Stimulated activated CD4-positive, alpha-beta T cell treated with anti-CD3 and anti-CD28 coated beads, Interleukin-12 subunit alpha, Interleukin-12 subunit beta, amount 100 ng/mL, for 4 hours (primary cell): ENCODE data around the gene CTXND1.
"Not testable (repeated sequence)": the region's sequence is repeated elsewhere in the genome, so short reads cannot be mapped to it uniquely, and the experiment has no call there.

Experiments used
- DNase-seq: peaks from one replicate; pipeline ENCODE4 v3.0.0-alpha.2; 2020

CTXND1 gene

DNA sequence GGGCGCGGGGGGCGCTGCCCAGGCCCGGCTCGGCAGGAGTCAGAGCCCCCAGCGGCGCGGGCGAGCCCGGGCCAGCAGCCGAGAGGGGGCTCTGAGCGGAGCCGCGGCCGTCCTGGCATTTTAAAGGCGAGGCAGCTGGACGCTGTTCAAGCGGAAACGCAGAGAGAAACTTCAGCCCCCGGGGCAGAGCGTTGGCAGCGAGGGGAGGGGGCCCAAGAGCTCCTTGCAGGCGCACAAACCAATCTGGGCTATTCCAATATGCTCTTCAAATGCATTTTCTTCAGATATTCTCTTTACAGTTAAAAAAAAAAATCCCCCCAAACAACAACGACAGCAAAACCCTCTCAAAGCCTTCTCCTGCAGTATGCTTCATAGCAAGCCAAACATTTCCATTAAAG, at the start of gene CTXND1:
CTXND1 (minus strand) TSS at position 93 of the 398 bp plus-strand sequence. CDS start 50,264 bp downstream, outside the sequence.
- no peak for DNase-seq

DNA sequence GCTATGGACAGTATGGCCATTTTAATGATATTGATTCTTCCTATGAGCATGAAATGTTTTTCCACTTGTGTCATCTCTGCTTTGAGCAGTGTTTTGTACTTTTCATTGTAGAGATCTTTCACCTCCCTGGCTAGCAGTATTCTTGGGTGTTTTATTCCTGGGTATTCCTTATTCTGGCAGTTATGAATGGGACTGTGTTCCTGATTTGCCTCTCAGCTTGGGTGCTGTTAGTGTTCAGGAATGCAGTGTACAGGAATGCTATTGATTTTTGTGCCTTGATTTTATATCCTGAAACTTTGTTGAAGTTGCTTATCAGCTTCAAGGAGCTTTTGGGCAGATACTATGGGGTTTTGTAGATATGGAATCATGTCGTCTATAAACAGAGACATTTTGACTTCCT, 49.5 kb upstream of the CTXND1 start:
- DNase-seq, result no peak

- DNase-seq, result not testable (repeated sequence)
Measured at GRCh38 chr15:80295777-80296176, 43.8 kb upstream of the CTXND1 start.

GRCh38 chr15:80292079-80292478, 40.1 kb upstream of the CTXND1 start:
- DNase-seq, result no peak

- not testable (repeated sequence) for DNase-seq
Measured at GRCh38 chr15:80290891-80291290, 38.9 kb upstream of the CTXND1 start.

- DNase-seq, result no peak
Measured at GRCh38 chr15:80289528-80290495, 37.8 kb upstream of the CTXND1 start.

- DNase-seq, result no peak
Measured at GRCh38 chr15:80288131-80288530, 36.1 kb upstream of the CTXND1 start.

GRCh38 chr15:80286055-80286454, 34.0 kb upstream of the CTXND1 start:
- no peak for DNase-seq

DNA sequence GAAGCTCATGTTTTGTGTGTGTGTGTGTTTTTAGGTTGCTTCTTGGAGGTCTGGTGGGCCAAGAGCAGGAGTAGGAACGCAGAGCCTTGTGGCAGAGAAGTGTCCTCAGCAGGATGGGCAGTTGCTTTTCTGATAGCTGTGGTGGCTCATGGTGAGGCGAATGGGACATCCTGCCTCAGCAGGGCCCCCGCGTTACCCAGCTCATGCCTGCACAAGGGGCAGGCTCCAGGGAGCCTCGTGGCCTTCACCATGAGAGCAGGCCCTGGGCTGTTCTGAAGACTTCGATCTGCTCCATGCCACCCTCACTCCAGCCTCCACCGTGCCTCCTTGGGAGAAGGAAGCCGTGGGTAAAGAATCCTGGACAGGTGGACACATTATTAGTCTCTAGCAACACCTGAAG, 33.4 kb upstream of the CTXND1 start:
- no peak for DNase-seq

- no peak for DNase-seq
Measured at GRCh38 chr15:80283531-80283930, 31.5 kb upstream of the CTXND1 start.

DNA sequence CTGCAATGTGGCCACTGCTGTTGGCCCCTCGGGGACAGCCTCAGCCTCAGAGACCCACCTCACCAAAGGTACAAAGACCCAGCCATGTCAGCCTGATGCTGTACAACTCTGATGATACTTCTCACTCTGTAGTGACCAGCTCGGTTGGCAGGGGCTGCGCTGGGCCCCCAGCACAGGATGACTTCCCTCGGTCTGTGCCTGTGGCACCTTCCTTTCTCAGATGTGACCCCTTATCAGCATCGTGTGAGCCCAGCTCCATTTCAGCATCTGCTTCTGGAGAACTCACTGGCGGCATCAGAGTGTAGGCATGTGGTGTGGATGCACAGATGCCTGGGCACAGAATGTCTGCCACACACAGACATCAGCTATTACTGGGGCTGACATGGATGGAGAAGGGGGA, 25.1 kb upstream of the CTXND1 start:
- no peak for DNase-seq

DNA sequence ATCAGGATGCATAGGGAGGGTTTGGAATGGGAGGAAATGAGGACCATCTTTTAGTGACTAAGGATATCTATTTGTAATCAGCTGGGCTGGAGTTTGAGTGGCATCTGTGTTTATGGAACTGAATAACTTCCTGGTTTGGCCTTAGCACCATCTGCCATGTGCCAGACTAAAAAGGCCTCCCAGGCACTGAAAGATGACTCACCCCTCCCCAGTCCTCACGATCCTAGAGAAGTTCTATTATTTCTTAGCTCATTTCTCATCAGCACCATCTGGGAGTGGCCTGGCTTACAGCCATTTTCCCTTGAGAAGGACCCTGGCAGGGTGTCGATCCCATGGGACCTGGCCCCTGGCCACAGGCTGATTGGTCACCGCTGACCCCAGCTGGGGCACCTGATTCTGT, 23.9 kb upstream of the CTXND1 start:
- DNase-seq, result no peak

- no peak for DNase-seq
Measured at GRCh38 chr15:80274996-80275395, 23.0 kb upstream of the CTXND1 start.

GRCh38 chr15:80274554-80274953, 22.5 kb upstream of the CTXND1 start:
- DNase-seq, result no peak

- no peak for DNase-seq
Measured at GRCh38 chr15:80272987-80273386, 21.0 kb upstream of the CTXND1 start.

DNA sequence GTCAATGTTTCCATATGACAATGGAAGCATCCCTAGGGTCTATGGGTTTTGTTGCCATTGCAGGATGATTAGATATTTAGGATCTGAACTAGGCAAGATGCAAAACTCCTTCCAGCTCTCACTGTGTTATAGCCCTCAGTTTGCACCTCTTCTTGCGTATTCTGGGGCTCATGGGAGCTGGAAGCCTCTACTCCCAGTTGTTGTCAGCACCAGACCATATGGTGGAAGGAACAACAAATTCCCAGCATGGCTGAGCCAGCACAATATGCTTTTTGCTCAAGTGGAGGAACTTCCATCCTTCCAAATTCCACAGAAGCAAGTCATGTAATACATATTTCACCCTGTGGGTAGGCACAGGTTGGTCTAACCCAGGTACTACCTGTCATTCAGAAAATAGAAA, 18.5 kb upstream of the CTXND1 start:
- DNase-seq, result no peak

- DNase-seq, result no peak
Measured at GRCh38 chr15:80268101-80268500, 16.1 kb upstream of the CTXND1 start.

- no peak for DNase-seq
Measured at GRCh38 chr15:80267658-80268057, 15.6 kb upstream of the CTXND1 start.

DNA sequence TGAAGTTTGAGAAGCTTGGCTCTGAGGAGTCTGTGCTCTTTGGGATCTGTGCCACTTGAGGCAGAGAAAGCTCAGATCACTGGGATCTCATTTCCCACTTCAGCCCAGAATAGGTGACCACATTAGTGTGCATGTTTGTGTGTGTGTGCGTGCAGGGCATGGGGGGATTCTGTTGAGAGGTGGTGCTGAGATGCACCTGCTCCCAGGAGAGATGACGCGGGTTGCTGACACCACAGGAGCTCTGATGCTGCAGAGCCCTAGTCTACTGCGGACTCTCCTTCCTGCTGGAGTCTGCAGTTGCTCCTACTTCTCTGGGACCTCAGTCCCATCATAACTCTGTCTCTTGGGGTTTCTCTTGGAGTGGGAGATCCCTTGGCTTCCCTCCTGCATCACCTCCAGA, 14.7 kb upstream of the CTXND1 start:
- DNase-seq, result no peak

- no peak for DNase-seq
Measured at GRCh38 chr15:80266113-80266512, 14.1 kb upstream of the CTXND1 start.

DNA sequence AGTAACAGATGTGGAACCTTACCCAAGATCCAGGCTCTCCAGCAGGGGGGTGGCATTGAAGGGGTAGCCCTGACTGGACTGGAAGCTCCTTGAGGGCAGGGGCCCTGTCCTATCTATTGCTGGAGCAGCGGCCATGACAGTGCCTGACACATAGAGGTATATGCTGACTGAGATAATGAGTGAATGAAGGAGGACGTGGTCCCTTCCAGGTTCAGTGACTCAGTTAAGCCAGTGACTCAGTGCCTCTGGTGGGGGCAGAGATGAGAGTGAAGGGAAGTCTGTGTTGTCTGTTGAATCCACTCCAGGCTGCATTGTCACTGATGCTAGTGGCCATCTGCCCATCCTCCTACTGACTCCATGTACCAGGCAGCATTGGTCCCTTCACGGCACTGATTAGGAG, 13.0 kb upstream of the CTXND1 start:
- no peak for DNase-seq

GRCh38 chr15:80264031-80264430, 12.0 kb upstream of the CTXND1 start:
- DNase-seq, result no peak

GRCh38 chr15:80260551-80260950, 8.5 kb upstream of the CTXND1 start:
- DNase-seq, result no peak

- no peak for DNase-seq
Measured at GRCh38 chr15:80259942-80260510, 8.0 kb upstream of the CTXND1 start.
